ENCODE results near the gene CFAP119. TPM values are rescaled to one million over a fixed set of nuclear protein-coding genes. Genes with fewer than 3 reads are reported as not detected.

CFAP119 gene
- total and polyA plus RNA-seq, 10 of the 15 experiments (the other 5 are each of a cell fraction or from before 2014, with no cell fraction given), result 2.2 to 9.4 (median 4.3) TPM

DNA sequence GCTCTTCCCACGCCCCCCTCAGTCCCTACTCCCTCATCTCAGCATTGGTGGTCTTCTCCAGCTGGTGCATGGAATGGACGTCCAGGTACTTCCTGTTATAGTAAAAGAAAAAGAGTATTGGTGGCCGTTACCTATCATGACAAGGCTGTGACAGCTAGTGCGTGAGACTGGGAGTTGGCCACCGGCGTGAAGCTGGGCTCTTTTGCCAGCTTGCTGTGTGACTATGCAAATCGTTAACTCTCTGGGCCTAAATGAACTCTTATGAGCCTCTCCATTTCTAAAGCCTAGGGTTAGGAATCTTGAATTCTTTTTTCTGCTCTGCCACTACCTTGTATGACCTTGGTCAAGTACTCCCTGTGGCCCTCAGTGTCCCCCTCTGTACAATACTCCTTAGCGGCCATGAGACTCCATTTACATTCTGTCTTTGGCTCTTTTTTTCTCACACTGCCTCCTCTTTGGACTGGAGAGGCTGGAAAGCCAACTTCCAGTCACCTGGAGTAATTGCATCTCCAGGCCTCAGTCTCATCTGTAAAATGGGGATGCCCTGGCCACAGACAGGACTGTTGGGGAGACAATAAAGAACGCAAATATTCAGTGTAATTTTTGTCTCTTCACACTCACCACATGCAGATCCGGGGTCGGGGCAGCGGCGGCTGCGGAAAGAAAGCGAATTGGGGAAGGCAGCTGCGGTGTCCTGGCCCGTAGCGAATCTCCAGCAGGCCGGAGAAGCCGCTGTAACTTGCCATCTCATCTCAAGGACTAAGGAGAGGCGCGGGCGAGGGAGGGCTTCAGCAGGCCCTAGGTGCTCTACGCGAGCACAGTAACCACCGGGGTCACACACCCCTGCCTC, 1.1 kb downstream of the CFAP119 start (continued):
- TF ChIP-seq, protein P1, sequence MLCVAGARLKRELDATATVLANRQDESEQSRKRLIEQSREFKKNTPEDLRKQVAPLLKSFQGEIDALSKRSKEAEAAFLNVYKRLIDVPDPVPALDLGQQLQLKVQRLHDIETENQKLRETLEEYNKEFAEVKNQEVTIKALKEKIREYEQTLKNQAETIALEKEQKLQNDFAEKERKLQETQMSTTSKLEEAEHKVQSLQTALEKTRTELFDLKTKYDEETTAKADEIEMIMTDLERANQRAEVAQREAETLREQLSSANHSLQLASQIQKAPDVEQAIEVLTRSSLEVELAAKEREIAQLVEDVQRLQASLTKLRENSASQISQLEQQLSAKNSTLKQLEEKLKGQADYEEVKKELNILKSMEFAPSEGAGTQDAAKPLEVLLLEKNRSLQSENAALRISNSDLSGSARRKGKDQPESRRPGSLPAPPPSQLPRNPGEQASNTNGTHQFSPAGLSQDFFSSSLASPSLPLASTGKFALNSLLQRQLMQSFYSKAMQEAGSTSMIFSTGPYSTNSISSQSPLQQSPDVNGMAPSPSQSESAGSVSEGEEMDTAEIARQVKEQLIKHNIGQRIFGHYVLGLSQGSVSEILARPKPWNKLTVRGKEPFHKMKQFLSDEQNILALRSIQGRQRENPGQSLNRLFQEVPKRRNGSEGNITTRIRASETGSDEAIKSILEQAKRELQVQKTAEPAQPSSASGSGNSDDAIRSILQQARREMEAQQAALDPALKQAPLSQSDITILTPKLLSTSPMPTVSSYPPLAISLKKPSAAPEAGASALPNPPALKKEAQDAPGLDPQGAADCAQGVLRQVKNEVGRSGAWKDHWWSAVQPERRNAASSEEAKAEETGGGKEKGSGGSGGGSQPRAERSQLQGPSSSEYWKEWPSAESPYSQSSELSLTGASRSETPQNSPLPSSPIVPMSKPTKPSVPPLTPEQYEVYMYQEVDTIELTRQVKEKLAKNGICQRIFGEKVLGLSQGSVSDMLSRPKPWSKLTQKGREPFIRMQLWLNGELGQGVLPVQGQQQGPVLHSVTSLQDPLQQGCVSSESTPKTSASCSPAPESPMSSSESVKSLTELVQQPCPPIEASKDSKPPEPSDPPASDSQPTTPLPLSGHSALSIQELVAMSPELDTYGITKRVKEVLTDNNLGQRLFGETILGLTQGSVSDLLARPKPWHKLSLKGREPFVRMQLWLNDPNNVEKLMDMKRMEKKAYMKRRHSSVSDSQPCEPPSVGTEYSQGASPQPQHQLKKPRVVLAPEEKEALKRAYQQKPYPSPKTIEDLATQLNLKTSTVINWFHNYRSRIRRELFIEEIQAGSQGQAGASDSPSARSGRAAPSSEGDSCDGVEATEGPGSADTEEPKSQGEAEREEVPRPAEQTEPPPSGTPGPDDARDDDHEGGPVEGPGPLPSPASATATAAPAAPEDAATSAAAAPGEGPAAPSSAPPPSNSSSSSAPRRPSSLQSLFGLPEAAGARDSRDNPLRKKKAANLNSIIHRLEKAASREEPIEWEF (IDR thresholded peaks at IDR 0.05; ENCODE audit: insufficient replicate concordance, low read depth, low read length), result no peak
- TF ChIP-seq PAX5 (IDR thresholded peaks at IDR 0.05; ENCODE audit: borderline replicate concordance, low read depth, low read length) (0 out of 2 replicates have a peak, but pooled peaks have one; percentile 22), DPF2 (IDR thresholded peaks at IDR 0.05) (no peak)

- Histone ChIP-seq H3K36me3 (ENCODE audit: control insufficient read depth in 2 of 2, insufficient read depth in 2 of 2, low read length in 1 of 2) (peaks cover 11 to 17% of the 10 kb centered on the region in 2 experiments; a peak in 3 of 4 replicates), H3K27ac (ENCODE audit: control insufficient read depth, insufficient read depth) (no peak overlapping the region), H3K4me3 (0 out of 2 replicates have a peak overlapping the region, but pooled peaks have one; percentile 83), H2AFZ (ENCODE audit: control insufficient read depth, low read depth, low read length) (no peak overlapping the region), H4K20me1 (ENCODE audit: control insufficient read depth, insufficient read depth) (no peaks in the 10 kb centered on the region), H3K9me3 (replicated peaks; ENCODE audit: control insufficient read depth, insufficient read depth, low read length) (no peaks in the 10 kb centered on the region), H3K27me3 (replicated peaks in 1 of 2; ENCODE audit: control insufficient read depth in 2 of 2, insufficient read depth in 2 of 2, low read length in 1 of 2) (no peaks in the 10 kb centered on the region), H3K4me1 (ENCODE audit: control insufficient read depth, insufficient read depth, low read length) (peaks cover 9% of the 10 kb centered on the region), H3K79me2 (ENCODE audit: control insufficient read depth, insufficient read depth, low read length) (peaks cover 15% of the 10 kb centered on the region), H3K9ac (ENCODE audit: control insufficient read depth, insufficient read depth, low read length) (no peak overlapping the region), H3K4me2 (ENCODE audit: control insufficient read depth, insufficient read depth) (no peak overlapping the region; the same call in 1 of the 2 replicates)
- ChIA-PET CTCF (interaction anchor here (0.5 to 0.8 kb wide), 2 partner anchors 67 to 346 kb away, joined by 3 to 4 read pairs; no protein-coding TSS in a partner anchor), POLR2A (interaction anchor here (0.5 to 1.6 kb wide), 3 partner anchors 12 to 66 kb away, joined by 4 to 9 read pairs (median 4); partner anchors contain the start of gene PHKG2), RAD21 (ENCODE audit: unreplicated experiment) (no interaction called here), SMC1A (ENCODE audit: uncharacterized antibody, unreplicated experiment) (interaction anchor here (0.8 to 1.8 kb wide), 4 partner anchors 12 to 182 kb away, joined by 3 to 7 read pairs (median 4); partner anchors contain the start of gene PHKG2)
- in situ Hi-C loops (cut with MboI), result loop anchor here (25.0 kb wide), 1 partner anchor 1127 kb away; no protein-coding TSS in a partner anchor
- DNase-seq (ENCODE audit: low read depth, low spot score), result no peak
- 91% methylated on average over 7 of the region's 7 CpGs for WGBS (ENCODE audit: insufficient coverage, insufficient replicate concordance, low lambda C conversion rate, missing lambda C conversion rate)
- no peak for FAIRE-seq
- no peak for ATAC-seq
- no TSS peak for BruUV-seq (replicated peaks)
- intact Hi-C loops (cut with micrococcal nuclease; ENCODE audit: unreplicated experiment), result loop anchor here (5.0 kb wide), 2 partner anchors 103 to 162 kb away; partner anchors contain the start of genes FBRS and FBXL19
- TF ChIP-seq, protein P2, sequence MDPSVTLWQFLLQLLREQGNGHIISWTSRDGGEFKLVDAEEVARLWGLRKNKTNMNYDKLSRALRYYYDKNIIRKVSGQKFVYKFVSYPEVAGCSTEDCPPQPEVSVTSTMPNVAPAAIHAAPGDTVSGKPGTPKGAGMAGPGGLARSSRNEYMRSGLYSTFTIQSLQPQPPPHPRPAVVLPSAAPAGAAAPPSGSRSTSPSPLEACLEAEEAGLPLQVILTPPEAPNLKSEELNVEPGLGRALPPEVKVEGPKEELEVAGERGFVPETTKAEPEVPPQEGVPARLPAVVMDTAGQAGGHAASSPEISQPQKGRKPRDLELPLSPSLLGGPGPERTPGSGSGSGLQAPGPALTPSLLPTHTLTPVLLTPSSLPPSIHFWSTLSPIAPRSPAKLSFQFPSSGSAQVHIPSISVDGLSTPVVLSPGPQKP (IDR thresholded peaks at IDR 0.05; ENCODE audit: low read depth, low read length), result no peak
- no peak for TF ChIP-seq ZNF592 (IDR thresholded peaks at IDR 0.05)
- no peak for TF ChIP-seq BRCA1 (IDR thresholded peaks at IDR 0.05; ENCODE audit: low read depth, low read length)
- no peak for TF ChIP-seq KAT2A (conservative IDR thresholded peaks at IDR 0.05; ENCODE audit: control insufficient read depth, low read depth, low read length)
- TF ChIP-seq POLR2A (IDR thresholded peaks at IDR 0.05; ENCODE audit: low read depth, low read length), result no peak
Observed at GRCh38 chr16:30760001-30760559, 1.8 kb downstream of the CFAP119 start.

Measured in GM12878 (cell line).